ENCODE measurements around the gene FCN1.

FCN1 gene

GRCh38 chr9:134913041-134913712 is 4.5 kb downstream of the FCN1 start:
- no peak for DNase-seq

- no peak for DNase-seq
Measured at GRCh38 chr9:134912126-134912840, 5.4 kb downstream of the FCN1 start.

- no peak for DNase-seq
Measured at GRCh38 chr9:134909511-134910481, 7.9 kb downstream of the FCN1 start.

- no peak for DNase-seq
Measured at GRCh38 chr9:134908524-134909309, 9.0 kb downstream of the FCN1 start.

- no peak for DNase-seq
Measured at GRCh38 chr9:134902936-134903335, 14.8 kb downstream of the FCN1 start.

GRCh38 chr9:134899818-134900217 is 17.9 kb downstream of the FCN1 start:
- DNase-seq, result no peak

GRCh38 chr9:134899168-134899567 is 18.5 kb downstream of the FCN1 start:
- no peak for DNase-seq

- DNase-seq, result no peak
Measured at GRCh38 chr9:134898319-134898718, 19.4 kb downstream of the FCN1 start.

GRCh38 chr9:134897584-134898170 is 20.0 kb downstream of the FCN1 start:
- no peak for DNase-seq

- DNase-seq, result no peak
Measured at GRCh38 chr9:134896834-134897583, 20.7 kb downstream of the FCN1 start.

GRCh38 chr9:134895908-134896833 is 21.5 kb downstream of the FCN1 start:
- DNase-seq, result peak; percentile 74

- DNase-seq, result no peak
Measured at GRCh38 chr9:134895567-134895907, 22.2 kb downstream of the FCN1 start.

- no peak for DNase-seq
Measured at GRCh38 chr9:134895097-134895496, 22.6 kb downstream of the FCN1 start.

- DNase-seq, result no peak
Measured at GRCh38 chr9:134894136-134894860, 23.4 kb downstream of the FCN1 start.

GRCh38 chr9:134892820-134893420 is 24.8 kb downstream of the FCN1 start:
- DNase-seq, result no peak

GRCh38 chr9:134892221-134892620 is 25.5 kb downstream of the FCN1 start:
- no peak for DNase-seq

- no peak for DNase-seq
Measured at GRCh38 chr9:134891713-134892112, 26.0 kb downstream of the FCN1 start.

- DNase-seq, result no peak
Measured at GRCh38 chr9:134891053-134891452, 26.7 kb downstream of the FCN1 start.

- no peak for DNase-seq
Measured at GRCh38 chr9:134890155-134890495, 27.6 kb downstream of the FCN1 start.
